HL-60 (cell line): ENCODE results near the gene TMEFF1.

ENCODE experiments used
- DNase-seq, 2 experiments: peaks; one replicate each; pipeline ENCODE4 v3.0.0-alpha.2; 2010 to 2020; ENCODE audit warnings: low read depth in 1 of 2, low spot score in 1 of 2
- H3K27ac ChIP-seq: fragments of 250-450 bp; sonication (Bioruptor Pico); replicated peaks from 2 replicates; pipeline ENCODE4 v1.5.1; 2020; ENCODE audit warnings: mild to moderate bottlenecking, moderate library complexity
- H3K27me3 ChIP-seq: fragments of 250-450 bp; sonication (Bioruptor Pico); 2 replicates; pipeline ENCODE4 v1.5.1; 2021; ENCODE audit warnings: mild to moderate bottlenecking, moderate library complexity; ENCODE audit not compliant: insufficient read depth, poor library complexity, severe bottlenecking
- H3K4me3 ChIP-seq: replicated peaks from 2 replicates; pipeline ENCODE4 v1.5.1; 2011; ENCODE audit warnings: mild to moderate bottlenecking, control low read depth, low read length; ENCODE audit not compliant: insufficient read depth
- GABPA ChIP-seq: IDR thresholded peaks from 2 replicates; pipeline ENCODE4 v1.6.1; 2012; ENCODE audit warnings: low read depth
- POLR2AphosphoS5 ChIP-seq: IDR thresholded peaks from 2 replicates; pipeline ENCODE4 v1.6.1; 2012; ENCODE audit warnings: low read depth
- REST ChIP-seq: IDR thresholded peaks from 2 replicates; pipeline ENCODE4 v1.6.1; 2012; ENCODE audit warnings: low read depth; ENCODE audit not compliant: insufficient replicate concordance
- SPI1 ChIP-seq: IDR thresholded peaks from 2 replicates; pipeline ENCODE4 v1.6.1; 2012; ENCODE audit warnings: low read depth, mild to moderate bottlenecking, borderline replicate concordance
- TF ChIP-seq, protein P1 (sequence below): IDR thresholded peaks from one replicate; pipeline ENCODE4 v1.5.1; 2011; ENCODE audit warnings: low read length, control low read depth, inconsistent platforms; ENCODE audit not compliant: insufficient read depth

The TMEFF1 gene

GRCh38 chr9:100583014-100583802 lies 110.3 kb downstream of the TMEFF1 start:
- TF ChIP-seq GABPA, result no peak
- TF ChIP-seq, protein P1, sequence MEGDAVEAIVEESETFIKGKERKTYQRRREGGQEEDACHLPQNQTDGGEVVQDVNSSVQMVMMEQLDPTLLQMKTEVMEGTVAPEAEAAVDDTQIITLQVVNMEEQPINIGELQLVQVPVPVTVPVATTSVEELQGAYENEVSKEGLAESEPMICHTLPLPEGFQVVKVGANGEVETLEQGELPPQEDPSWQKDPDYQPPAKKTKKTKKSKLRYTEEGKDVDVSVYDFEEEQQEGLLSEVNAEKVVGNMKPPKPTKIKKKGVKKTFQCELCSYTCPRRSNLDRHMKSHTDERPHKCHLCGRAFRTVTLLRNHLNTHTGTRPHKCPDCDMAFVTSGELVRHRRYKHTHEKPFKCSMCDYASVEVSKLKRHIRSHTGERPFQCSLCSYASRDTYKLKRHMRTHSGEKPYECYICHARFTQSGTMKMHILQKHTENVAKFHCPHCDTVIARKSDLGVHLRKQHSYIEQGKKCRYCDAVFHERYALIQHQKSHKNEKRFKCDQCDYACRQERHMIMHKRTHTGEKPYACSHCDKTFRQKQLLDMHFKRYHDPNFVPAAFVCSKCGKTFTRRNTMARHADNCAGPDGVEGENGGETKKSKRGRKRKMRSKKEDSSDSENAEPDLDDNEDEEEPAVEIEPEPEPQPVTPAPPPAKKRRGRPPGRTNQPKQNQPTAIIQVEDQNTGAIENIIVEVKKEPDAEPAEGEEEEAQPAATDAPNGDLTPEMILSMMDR, result no peak
- no peak for TF ChIP-seq POLR2AphosphoS5
- TF ChIP-seq REST, result no peak
- no peak for TF ChIP-seq SPI1
- H3K4me3 ChIP-seq, result no peak overlapping the region
- H3K27ac ChIP-seq, result no peak overlapping the region
- no peak for DNase-seq
- peaks cover 2% of the 10 kb centered on the region for H3K27me3 ChIP-seq

- Histone ChIP-seq H3K27ac (no peak overlapping the region), H3K4me3 (no peak overlapping the region), H3K27me3 (peaks cover 2% of the 10 kb centered on the region)
- TF ChIP-seq, protein P1, result no peak
- no peak for TF ChIP-seq GABPA
- no peak for TF ChIP-seq REST
- TF ChIP-seq SPI1, result no peak
- TF ChIP-seq POLR2AphosphoS5, result no peak
- no peak for DNase-seq
Observed at GRCh38 chr9:100584951-100585350, 112.0 kb downstream of the TMEFF1 start.

DNA sequence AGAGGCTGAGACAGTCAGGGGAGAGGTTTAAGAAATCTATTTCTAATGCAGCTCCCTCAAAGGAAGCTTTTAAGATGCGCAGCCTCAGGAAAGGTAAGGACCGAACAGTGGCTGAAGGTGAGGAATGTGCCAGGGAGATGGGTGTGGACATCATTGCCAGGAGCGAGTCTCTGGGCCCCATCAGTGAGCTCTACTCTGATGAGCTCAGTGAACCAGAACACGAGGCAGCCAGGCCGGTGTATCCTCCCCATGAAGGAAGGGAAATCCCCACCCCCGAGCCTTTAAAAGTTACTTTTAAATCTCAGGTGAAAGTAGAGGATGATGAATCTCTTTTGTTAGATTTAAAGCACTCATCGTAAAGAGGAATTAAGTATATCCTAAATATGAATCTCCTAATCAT lies 113.1 kb downstream of the TMEFF1 start:
- H3K27ac ChIP-seq, result no peak overlapping the region
- H3K27me3 ChIP-seq, result peaks cover 2% of the 10 kb centered on the region
- DNase-seq, result no peak
- TF ChIP-seq, protein P1, result no peak
- TF ChIP-seq REST, result no peak
- no peak for TF ChIP-seq SPI1
- no peak for TF ChIP-seq POLR2AphosphoS5
- no peak for TF ChIP-seq GABPA
- no peak overlapping the region for H3K4me3 ChIP-seq
